HepG2 (cell line): ENCODE results near the gene TBC1D25. TPM values are rescaled to one million over a fixed set of nuclear protein-coding genes. Genes with fewer than 3 reads are reported as not detected.

ENCODE experiments used
- ATAC-seq: fragments of 200-7000 bp; cut with Tn5 transposase; 3 replicates; pipeline ENCODE4 v1.9.1; 2020; ENCODE audit warnings: mild to moderate bottlenecking, moderate library complexity
- BruUV-seq: library from RNA; stranded (reverse); fragments of 400-500 nt; replicated peaks from 2 replicates; lab custom pipeline; 2021; lab: Mats Ljungman, UMichigan
- CTCF ChIA-PET: fragments of 300-600 bp; formaldehyde crosslinking; extraction: SDS; loops from one replicate; lab custom pipeline; 2021; ENCODE audit warnings: low total read pairs, inconsistent platforms, low intra/inter-chr PET ratio; lab: Yijun Ruan, JAX
- POLR2A ChIA-PET: fragments of 350-600 bp; sonication (Branson Sonifier 250); formaldehyde crosslinking; loops from one replicate; lab custom pipeline; 2020; ENCODE audit warnings: antibody characterized with exemption, inconsistent platforms; lab: Yijun Ruan, JAX
- DNase-seq: peaks from one replicate; pipeline ENCODE4 v3.0.0-alpha.2; 2015; ENCODE audit warnings: low spot score
- FAIRE-seq: peaks from 3 replicates; lab custom pipeline; 2011; peaks lifted over from hg19 to GRCh38; lab: Jason Lieb, UNC
- H2AFZ ChIP-seq: one replicate; pipeline ENCODE4 v1.6.1; 2011; ENCODE audit warnings: low read length, inconsistent platforms
- H3K27ac ChIP-seq: fragments of 300-600 bp; 3 replicates; pipeline ENCODE4 v1.8.0; 2011; ENCODE audit warnings: mixed run types, mild to moderate bottlenecking, mixed read lengths, low read length, inconsistent platforms; ENCODE audit not compliant: insufficient read depth; ENCODE audit errors: extremely low read length
- H3K27me3 ChIP-seq, 2 experiments: fragments of 200-600 bp in 1 of 2; 2 replicates in 1 of 2; 3 replicates in 1 of 2; pipeline versions ENCODE4 v1.6.0 to v1.8.0; 2011; ENCODE audit warnings: low read length in 2 of 2, mild to moderate bottlenecking in 2 of 2, moderate library complexity in 2 of 2, inconsistent platforms in 1 of 2; ENCODE audit not compliant: insufficient read depth in 2 of 2, control insufficient read depth in 1 of 2
- H3K36me3 ChIP-seq, 2 experiments: fragments of 200-600 bp in 1 of 2; replicated peaks in 1 of 2; 2 replicates in 1 of 2; 3 replicates in 1 of 2; pipeline versions ENCODE4 v1.5.1 to v1.8.0; 2011; ENCODE audit warnings: low read length in 2 of 2, inconsistent platforms in 1 of 2; ENCODE audit not compliant: insufficient read depth in 2 of 2, control insufficient read depth in 1 of 2
- H3K4me1 ChIP-seq: 2 replicates; pipeline ENCODE4 v1.5.1; 2012; ENCODE audit warnings: low read length, inconsistent platforms; ENCODE audit not compliant: insufficient read depth
- H3K4me2 ChIP-seq: 2 replicates; pipeline ENCODE4 v1.6.0; 2011; ENCODE audit warnings: low read depth, low read length, inconsistent platforms
- H3K4me3 ChIP-seq, 3 experiments: fragments of 200-600 bp in 1 of 3; sonication (generic), shearing (Covaris generic) in 1 of 3; replicated peaks in 1 of 3; 2 replicates each; pipeline ENCODE4 v1.5.1; 2011 to 2016; ENCODE audit warnings: low read length in 3 of 3, inconsistent platforms in 2 of 3, low read depth in 2 of 3, mild to moderate bottlenecking in 2 of 3, control low read depth in 1 of 3, mixed read lengths in 1 of 3; ENCODE audit not compliant: insufficient read depth in 1 of 3
- H3K79me2 ChIP-seq: one replicate; pipeline ENCODE4 v1.6.1; 2011; ENCODE audit warnings: low read length, inconsistent platforms; ENCODE audit not compliant: insufficient read depth
- H3K9ac ChIP-seq: 2 replicates; pipeline ENCODE4 v1.6.0; 2011; ENCODE audit warnings: mild to moderate bottlenecking, low read depth, low read length, inconsistent platforms; ENCODE audit not compliant: insufficient read depth
- H3K9me3 ChIP-seq: 2 replicates; pipeline ENCODE4 v1.5.1; 2012; ENCODE audit warnings: mild to moderate bottlenecking, low read length
- H4K20me1 ChIP-seq: 2 replicates; pipeline ENCODE4 v1.6.0; 2011; ENCODE audit warnings: inconsistent platforms, mild to moderate bottlenecking, low read length, moderate library complexity; ENCODE audit not compliant: insufficient read depth
- BCL6 ChIP-seq: IDR thresholded peaks from 2 replicates; pipeline ENCODE4 v1.6.1; 2016; ENCODE audit warnings: missing genetic modification reagents, missing compliant biosample characterization
- HDAC1 ChIP-seq: sonication (generic); formaldehyde crosslinking; IDR thresholded peaks from 2 replicates; pipeline ENCODE4 v1.5.1; 2020; ENCODE audit warnings: mild to moderate bottlenecking, missing genetic modification reagents
- MXD4 ChIP-seq: IDR thresholded peaks from 2 replicates; pipeline ENCODE4 v1.6.1; 2016; ENCODE audit warnings: mild to moderate bottlenecking, missing biosample characterization, missing genetic modification reagents
- REST ChIP-seq, 2 experiments: IDR thresholded peaks; 2 replicates each; pipeline ENCODE4 v1.6.1; 2011 to 2012; ENCODE audit warnings: low read length in 2 of 2, borderline replicate concordance in 1 of 2, low read depth in 1 of 2, mild to moderate bottlenecking in 1 of 2, moderate library complexity in 1 of 2
- SOX5 ChIP-seq: IDR thresholded peaks from 2 replicates; pipeline ENCODE4 v1.6.1; 2016; ENCODE audit warnings: borderline replicate concordance
- SRF ChIP-seq: IDR thresholded peaks from 2 replicates; pipeline ENCODE4 v1.6.1; 2011; ENCODE audit warnings: mild to moderate bottlenecking, low read depth, low read length, moderate library complexity
- SSRP1 ChIP-seq: IDR thresholded peaks from 2 replicates; pipeline ENCODE4 v1.6.1; 2016; ENCODE audit warnings: control low read depth
- ZC3H4 ChIP-seq: sonication (generic); formaldehyde crosslinking; IDR thresholded peaks from 2 replicates; pipeline ENCODE4 v1.4.0; 2020; ENCODE audit warnings: missing genetic modification reagents, borderline replicate concordance
- ZFAT ChIP-seq: sonication (generic); formaldehyde crosslinking; conservative IDR thresholded peaks from 2 replicates; pipeline ENCODE4 v1.8.1; 2023; ENCODE audit warnings: missing genetic modification reagents, inconsistent platforms
- ZNF841 ChIP-seq: sonication (generic); formaldehyde crosslinking; IDR thresholded peaks from 2 replicates; pipeline ENCODE4 v1.8.1; 2023; ENCODE audit warnings: missing genetic modification reagents, borderline replicate concordance
- WGBS: methylation state at CpG from one replicate; pipeline ENCODE4 v1.1.6; 2017; ENCODE audit warnings: low lambda C conversion rate; 5-methylcytosine and 5-hydroxymethylcytosine counted together
- in situ Hi-C: cut with HindIII; loops from 2 replicates; pipeline ENCODE4 v1.10.0; 2017; ENCODE audit warnings: low pct_unique_long_range_greater_than_20kb; ENCODE audit not compliant: extremely low pct_ligation_motif_present
- intact Hi-C: fragments of 100-400 bp; cut with micrococcal nuclease; formaldehyde crosslinking; loops from one replicate; pipeline ENCODE4 v1.10.0; 2022; ENCODE audit not compliant: unreplicated experiment
- polyA plus RNA-seq, 8 experiments: library from polyadenylated mRNA; depleted of rRNA in 3 of 8; stranded (reverse) in 7 of 8; unstranded in 1 of 8; fragments of >200 nt; fragmentation: Illumina TruSeq in 4 of 8; extraction: Trizol in 4 of 8; gene quantifications; 2 replicates each; pipeline versions ENCODE4 v1.2.1 to v1.2.3, GENCODE V29; 2011 to 2016; ENCODE audit warnings: low read depth in 4 of 8, missing spikeins in 1 of 8, mixed read lengths in 1 of 8; ENCODE audit not compliant: insufficient read depth in 1 of 8
- total RNA-seq, 5 experiments: library from RNA; depleted of rRNA; stranded (reverse); fragments of >200 nt; fragmentation: Illumina TruSeq; extraction: Trizol; gene quantifications; 2 replicates each; pipeline ENCODE4 v1.2.3, GENCODE V29; 2016; ENCODE audit warnings: low read depth in 1 of 5

The TBC1D25 gene
- total and polyA plus RNA-seq, 2 of the 13 experiments (the other 11 are each of a cell fraction or from before 2014, with no cell fraction given), result 3.5 to 4.7 TPM

- Histone ChIP-seq H3K4me2 (no peak overlapping the region), H3K36me3 (peaks cover under 1 to 2% of the 10 kb centered on the region in 2 experiments; a peak in 3 of 5 replicates), H3K4me1 (peaks cover 3% of the 10 kb centered on the region; the same call in 1 of the 2 replicates), H3K4me3 (no peak overlapping the region), H3K27me3 (no peaks in the 10 kb centered on the region), H2AFZ (no peak overlapping the region), H3K79me2 (no peaks in the 10 kb centered on the region), H3K9me3 (no peaks in the 10 kb centered on the region), H4K20me1 (no peaks in the 10 kb centered on the region), H3K9ac (no peak overlapping the region), H3K27ac (no peak overlapping the region)
- no peak for FAIRE-seq
- BruUV-seq, result no TSS peak
- ATAC-seq, result no peak
- no peak for DNase-seq
- POLR2A ChIA-PET, result no interaction called here
- CTCF ChIA-PET, result no interaction called here
- no peak for TF ChIP-seq SSRP1
- TF ChIP-seq SRF, result no peak
- no peak for TF ChIP-seq HDAC1 (CRISPR knock-in tag)
- TF ChIP-seq ZC3H4, result no peak
- no peak for TF ChIP-seq BCL6 (CRISPR knock-in tag)
- TF ChIP-seq SOX5 (CRISPR knock-in tag), result no peak
- TF ChIP-seq ZNF841 (CRISPR knock-in tag), result no peak
- TF ChIP-seq MXD4, result no peak
- no peak for TF ChIP-seq REST (IDR thresholded peaks at IDR 0.05; ENCODE audit: borderline replicate concordance in 1 of 2, low read depth in 1 of 2, low read length in 2 of 2)
- TF ChIP-seq ZFAT (CRISPR knock-in tag), result no peak
- in situ Hi-C loops, result no loop called here
- intact Hi-C loops, result no loop called here
- 90% methylated on average over 8 of the region's 16 CpGs for WGBS
These were observed 65.2 kb downstream of the TBC1D25 start for GRCh38 chrX:48604701-48605100.
